Heart left ventricle (tissue), 16 donors: ENCODE measurements around the gene C4BPB. TPM values are rescaled to one million over a fixed set of nuclear protein-coding genes. Genes with fewer than 3 reads are reported as not detected.

ENCODE experiments used
- ATAC-seq, 4 donors: fragments of 200-7000 bp; cut with Tn5 transposase; one replicate each; pipeline ENCODE4 v1.9.1; 2020 to 2022; ENCODE audit warnings: moderate library complexity in 4 of 4, mild to moderate bottlenecking in 3 of 4, moderate number of reproducible peaks in 1 of 4
- DNase-seq, 5 donors: peaks; one replicate each; pipeline ENCODE4 v3.0.0-alpha.2; 2020
- H3K27ac ChIP-seq, 12 donors: fragments of 200-600 bp; sonication (generic) in 4 of 12; one replicate each; pipeline versions ENCODE4 v1.5.0 to v1.8.0; 2016 to 2022; ENCODE audit warnings: mild to moderate bottlenecking in 2 of 12
- H3K27me3 ChIP-seq, 9 donors: fragments of 200-600 bp; sonication (generic) in 2 of 9; one replicate each; pipeline versions ENCODE4 v1.5.1 to v1.8.0; 2016 to 2022; ENCODE audit warnings: mild to moderate bottlenecking in 3 of 9
- H3K36me3 ChIP-seq, 9 donors: fragments of 200-600 bp; sonication (generic) in 2 of 9; one replicate each; pipeline versions ENCODE4 v1.5.0 to v1.8.0; 2018 to 2022; ENCODE audit warnings: mild to moderate bottlenecking in 2 of 9
- H3K4me1 ChIP-seq, 12 donors: fragments of 200-600 bp; sonication (generic) in 4 of 12; one replicate each; pipeline versions ENCODE4 v1.5.0 to v1.8.0; 2016 to 2022; ENCODE audit warnings: mild to moderate bottlenecking in 3 of 12
- H3K4me3 ChIP-seq, 12 donors: fragments of 200-600 bp; sonication (generic) in 4 of 12; one replicate each; pipeline versions ENCODE4 v1.5.0 to v1.8.0; 2017 to 2022; ENCODE audit warnings: mild to moderate bottlenecking in 9 of 12, moderate library complexity in 4 of 12
- H3K9me3 ChIP-seq, 12 donors: fragments of 200-600 bp; sonication (generic) in 4 of 12; one replicate each; pipeline versions ENCODE4 v1.5.0 to v1.8.0; 2016 to 2022; ENCODE audit warnings: mild to moderate bottlenecking in 1 of 12
- CTCF ChIP-seq, 12 donors: fragments of 200-600 bp; sonication (generic) in 4 of 12; IDR thresholded peaks; one replicate each; pipeline versions ENCODE4 v1.5.0 to v1.8.0; 2018 to 2022; ENCODE audit warnings: antibody characterized with exemption in 12 of 12, mild to moderate bottlenecking in 5 of 12
- POLR2A ChIP-seq, 2 donors: fragments of 450-650 bp; IDR thresholded peaks; one replicate each; pipeline ENCODE4 v1.6.1; 2017; ENCODE audit warnings: antibody characterized with exemption in 2 of 2, mild to moderate bottlenecking in 2 of 2, moderate library complexity in 2 of 2
- WGBS, 4 donors: extraction: QIAGEN DNeasy Blood & Tissue Kit in 2 of 4; methylation state at CpG; one replicate each; pipeline versions ENCODE4 v1.1.5 to v1.1.7; 2013 to 2018; 5-methylcytosine and 5-hydroxymethylcytosine counted together
- intact Hi-C, 10 donors: fragments of 100-400 bp; cut with DNase I; formaldehyde crosslinking; loops; one replicate each; pipeline versions ENCODE4 v1.11.1 to v1.14.2; 2022
- polyA plus RNA-seq, 2 donors: library from polyadenylated mRNA; stranded (reverse); fragments of 200-250 nt; gene quantifications; one replicate each; pipeline ENCODE4 v1.2.3, GENCODE V29; 2013
- total RNA-seq, 9 donors: library from RNA; depleted of rRNA in 2 of 9; stranded (reverse); fragments of >200 nt in 2 of 9; fragmentation: NEBNext Ultra II Directional in 3 of 9; extraction: Animal tissue kit (Norgen Biotek cat#: 25700) in 3 of 9; gene quantifications; one replicate each; pipeline versions ENCODE4 v1.1.0 to v1.2.4, GENCODE V29; 2016 to 2023
- donor health status: ischemic (EF 13 %, LVEDD 7.1; RV severe dilation, severe dysfunction).
- donor health status: healthy with polysubstance abuse.
- donor health status: DM: no; HTN: yes; CAD: no.
- donor health status: DM: no; HTN: no; CAD: no.
- donor health status: ischemic (EF 25% LVEDD 6.9; RV normal size, moderate dysfunction).
- donor health status: ischemic (EF 25% LVEDD 5.7; RV mildly dilated, moderate dysfunction).
- donor health status: healthy.
- donor health status: DM: yes; HTN: yes; CAD: no.
- donor health status: ischemic (EF 35%, LVEDD 5.7; RV mildly dilated, moderate dysfunction).
- donor health status: nonischemic (EF 11% LVEDD 7.7; RV severe dilation, severe dysfunction).
- donor health status: DM: yes; HTN: yes; CAD: no.
- donor health status: PGD.
- donor health status: ischemic (EF 29% LVEDD 5.4; RV normal size, mild dysfunction).
- donor health status: nonischemic (EF 23%, LVEDD 6.1; RV moderate dilation, normal function).

C4BPB gene
- total and polyA plus RNA-seq, 11 donors = 0.20 to 3.3 (median 1.3) TPM; not detected in 8

DNA sequence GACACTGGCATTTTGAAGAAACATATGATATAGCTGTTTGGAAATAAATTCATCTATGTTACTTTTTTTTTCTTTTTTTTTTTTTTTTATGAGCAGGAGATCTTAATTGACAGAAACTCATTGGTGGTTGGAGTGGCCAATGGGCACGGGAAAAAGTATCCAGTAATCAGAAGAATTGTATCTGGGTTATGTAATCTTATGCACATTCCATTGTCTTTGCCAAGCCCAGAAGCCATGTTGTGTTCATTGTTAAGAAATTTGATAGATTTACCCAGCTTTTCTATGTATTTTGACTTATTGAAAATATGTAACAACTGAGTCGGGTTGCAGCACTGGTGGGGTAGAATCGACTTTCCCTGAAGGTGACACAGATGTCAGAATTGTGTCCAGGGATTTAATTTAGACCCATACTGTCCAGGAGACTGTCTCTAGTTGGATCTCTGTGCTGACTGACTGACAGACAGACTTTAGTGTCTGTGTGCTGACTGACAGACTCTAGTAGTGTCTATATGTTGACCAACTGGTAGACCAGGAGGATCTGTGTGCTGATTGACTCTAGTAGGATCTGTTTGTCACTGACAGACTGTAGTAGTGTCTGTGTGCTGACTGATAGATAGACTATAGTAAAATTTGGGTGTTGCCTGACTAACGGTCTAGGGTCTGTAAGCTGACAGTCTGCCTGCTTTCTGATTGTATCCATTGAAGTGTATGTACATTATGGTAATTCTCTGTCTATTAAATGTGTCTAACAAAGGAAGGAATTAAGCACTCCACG lies 12.3 kb upstream of the C4BPB start:
- Histone ChIP-seq H3K27me3 (no peaks in the 10 kb centered on the region), H3K27ac (peak overlapping the region in 6 of 12 donors; percentile 25 to 66 (median 32)), H3K4me1 (peaks cover 0 to 64% (median 11%) of the 10 kb centered on the region in 12 donors), H3K4me3 (no peak overlapping the region), H3K9me3 (no peaks in the 10 kb centered on the region), H3K36me3 (peaks cover 0 to 88% (median 41%) of the 10 kb centered on the region in 9 donors)
- WGBS, 4 donors = 56 to 66% (median 57%) methylated on average over 5 of the region's 5 CpGs
- DNase-seq (no peak), ATAC-seq (peak in 1 of 4 donors; percentile 22)
- intact Hi-C loops = loop anchor here in 5 of 10 donors (2.0 to 10.0 kb wide), 3 partner anchors 26 to 164 kb away; partner anchors contain the start of gene YOD1 (in 3 of the 5)
- TF ChIP-seq POLR2A (IDR thresholded peaks at IDR 0.05) = no peak
- no peak for TF ChIP-seq CTCF (IDR thresholded peaks at IDR 0.05)

GRCh38 chr1:207077012-207077411 lies 11.6 kb upstream of the C4BPB start:
- WGBS, 4 donors = 84 to 100% (median 98%) methylated on average over 1 of the region's 1 CpG
- Histone ChIP-seq H3K4me3 (no peak overlapping the region), H3K27ac (peak overlapping the region in 6 of 12 donors; percentile 25 to 68 (median 46)), H3K4me1 (peaks cover 0 to 58% (median 11%) of the 10 kb centered on the region in 12 donors), H3K27me3 (no peaks in the 10 kb centered on the region), H3K36me3 (peaks cover 0 to 88% (median 35%) of the 10 kb centered on the region in 9 donors), H3K9me3 (no peaks in the 10 kb centered on the region)
- peak in 2 of 4 donors; percentile 46 to 58 for ATAC-seq
- TF ChIP-seq CTCF (IDR thresholded peaks at IDR 0.05) (no peak), POLR2A (IDR thresholded peaks at IDR 0.05) (no peak)
- intact Hi-C loops = loop anchor here in 6 of 10 donors (1.0 to 10.0 kb wide), 4 partner anchors 26 to 165 kb away; partner anchors contain the start of gene YOD1 (in 3 of the 6)
- no peak for DNase-seq

- ATAC-seq (peak; percentile 76 to 85 (median 82)), DNase-seq (peak in 3 of 5 donors; percentile 41 to 64 (median 63))
- Histone ChIP-seq H3K36me3 (peaks cover 0 to 84% (median 30%) of the 10 kb centered on the region in 9 donors), H3K4me3 (no peak overlapping the region), H3K27me3 (no peaks in the 10 kb centered on the region), H3K9me3 (no peaks in the 10 kb centered on the region), H3K27ac (peak overlapping the region in 6 of 12 donors; percentile 25 to 68 (median 46)), H3K4me1 (peaks cover 0 to 51% (median 11%) of the 10 kb centered on the region in 12 donors)
- WGBS, 4 donors = 25 to 38% (median 32%) methylated on average over 6 of the region's 6 CpGs
- intact Hi-C loops = loop anchor here in 7 of 10 donors (1.0 to 10.0 kb wide), 4 partner anchors 27 to 165 kb away; partner anchors contain the start of gene YOD1 (in 3 of the 7)
- TF ChIP-seq CTCF (IDR thresholded peaks at IDR 0.05) (peak; percentile 80 to 94 (median 89)), POLR2A (IDR thresholded peaks at IDR 0.05) (no peak)
These were observed 10.9 kb upstream of the C4BPB start for GRCh38 chr1:207077470-207078377.
